HEK293 (cell line): Measurements from ENCODE around the gene NXT1.

ENCODE experiments used
- TRIM28 ChIP-seq: IDR thresholded peaks from 2 replicates; pipeline ENCODE4 v1.6.1; 2011; ENCODE audit warnings: low read length, control low read depth, borderline replicate concordance
- YY1 ChIP-seq: fragments of 450-650 bp; formaldehyde crosslinking; IDR thresholded peaks from 2 replicates; pipeline ENCODE4 v1.5.1; 2018; ENCODE audit warnings: missing biosample characterization, missing genetic modification characterization
- ZNF248 ChIP-seq: fragments of 450-650 bp; formaldehyde crosslinking; IDR thresholded peaks from 2 replicates; pipeline ENCODE4 v1.5.1; 2017; ENCODE audit warnings: missing biosample characterization, missing genetic modification characterization
- ZNF302 ChIP-seq: fragments of 450-650 bp; formaldehyde crosslinking; IDR thresholded peaks from 2 replicates; pipeline ENCODE4 v1.5.1; 2016; ENCODE audit warnings: missing biosample characterization, missing genetic modification characterization, low read depth
- ZNF560 ChIP-seq: fragments of 450-650 bp; formaldehyde crosslinking; IDR thresholded peaks from 2 replicates; pipeline ENCODE4 v1.5.1; 2017; ENCODE audit warnings: missing biosample characterization, missing genetic modification characterization, borderline replicate concordance
- ZNF768 ChIP-seq: fragments of 450-650 bp; formaldehyde crosslinking; IDR thresholded peaks from 2 replicates; pipeline ENCODE4 v1.5.1; 2018; ENCODE audit warnings: missing biosample characterization, mild to moderate bottlenecking, missing genetic modification characterization
- TF ChIP-seq, protein P1 (sequence below): fragments of 450-650 bp; formaldehyde crosslinking; IDR thresholded peaks from 2 replicates; pipeline ENCODE4 v1.5.1; 2016; ENCODE audit warnings: missing biosample characterization, missing genetic modification characterization
- TF ChIP-seq, protein P2 (sequence below): fragments of 450-650 bp; formaldehyde crosslinking; IDR thresholded peaks from 2 replicates; pipeline ENCODE4 v1.5.1; 2016; ENCODE audit warnings: missing biosample characterization, missing genetic modification characterization

DNA sequence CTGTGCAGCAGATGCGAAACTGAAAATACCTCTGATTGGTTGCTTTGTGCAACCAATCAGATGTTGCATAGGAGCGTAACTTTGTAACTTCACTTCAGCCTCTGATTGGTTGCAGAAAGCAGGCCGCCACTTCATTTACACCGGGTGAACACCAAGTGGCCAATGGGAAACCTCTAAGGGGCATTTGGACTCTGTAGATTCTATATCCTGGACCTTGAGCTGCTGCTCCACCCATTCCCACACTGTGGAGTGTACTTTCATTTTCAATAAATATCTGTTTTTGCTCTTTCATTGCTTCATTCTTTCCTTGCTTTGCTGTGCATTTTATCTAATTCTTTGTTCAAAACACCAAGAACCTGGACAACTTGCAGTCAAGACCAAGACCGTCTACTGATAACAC, 14.1 kb upstream of the NXT1 start:
- TF ChIP-seq, protein P1, sequence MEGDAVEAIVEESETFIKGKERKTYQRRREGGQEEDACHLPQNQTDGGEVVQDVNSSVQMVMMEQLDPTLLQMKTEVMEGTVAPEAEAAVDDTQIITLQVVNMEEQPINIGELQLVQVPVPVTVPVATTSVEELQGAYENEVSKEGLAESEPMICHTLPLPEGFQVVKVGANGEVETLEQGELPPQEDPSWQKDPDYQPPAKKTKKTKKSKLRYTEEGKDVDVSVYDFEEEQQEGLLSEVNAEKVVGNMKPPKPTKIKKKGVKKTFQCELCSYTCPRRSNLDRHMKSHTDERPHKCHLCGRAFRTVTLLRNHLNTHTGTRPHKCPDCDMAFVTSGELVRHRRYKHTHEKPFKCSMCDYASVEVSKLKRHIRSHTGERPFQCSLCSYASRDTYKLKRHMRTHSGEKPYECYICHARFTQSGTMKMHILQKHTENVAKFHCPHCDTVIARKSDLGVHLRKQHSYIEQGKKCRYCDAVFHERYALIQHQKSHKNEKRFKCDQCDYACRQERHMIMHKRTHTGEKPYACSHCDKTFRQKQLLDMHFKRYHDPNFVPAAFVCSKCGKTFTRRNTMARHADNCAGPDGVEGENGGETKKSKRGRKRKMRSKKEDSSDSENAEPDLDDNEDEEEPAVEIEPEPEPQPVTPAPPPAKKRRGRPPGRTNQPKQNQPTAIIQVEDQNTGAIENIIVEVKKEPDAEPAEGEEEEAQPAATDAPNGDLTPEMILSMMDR (tag by site-specific recombination), result no peak
- TF ChIP-seq, protein P2, sequence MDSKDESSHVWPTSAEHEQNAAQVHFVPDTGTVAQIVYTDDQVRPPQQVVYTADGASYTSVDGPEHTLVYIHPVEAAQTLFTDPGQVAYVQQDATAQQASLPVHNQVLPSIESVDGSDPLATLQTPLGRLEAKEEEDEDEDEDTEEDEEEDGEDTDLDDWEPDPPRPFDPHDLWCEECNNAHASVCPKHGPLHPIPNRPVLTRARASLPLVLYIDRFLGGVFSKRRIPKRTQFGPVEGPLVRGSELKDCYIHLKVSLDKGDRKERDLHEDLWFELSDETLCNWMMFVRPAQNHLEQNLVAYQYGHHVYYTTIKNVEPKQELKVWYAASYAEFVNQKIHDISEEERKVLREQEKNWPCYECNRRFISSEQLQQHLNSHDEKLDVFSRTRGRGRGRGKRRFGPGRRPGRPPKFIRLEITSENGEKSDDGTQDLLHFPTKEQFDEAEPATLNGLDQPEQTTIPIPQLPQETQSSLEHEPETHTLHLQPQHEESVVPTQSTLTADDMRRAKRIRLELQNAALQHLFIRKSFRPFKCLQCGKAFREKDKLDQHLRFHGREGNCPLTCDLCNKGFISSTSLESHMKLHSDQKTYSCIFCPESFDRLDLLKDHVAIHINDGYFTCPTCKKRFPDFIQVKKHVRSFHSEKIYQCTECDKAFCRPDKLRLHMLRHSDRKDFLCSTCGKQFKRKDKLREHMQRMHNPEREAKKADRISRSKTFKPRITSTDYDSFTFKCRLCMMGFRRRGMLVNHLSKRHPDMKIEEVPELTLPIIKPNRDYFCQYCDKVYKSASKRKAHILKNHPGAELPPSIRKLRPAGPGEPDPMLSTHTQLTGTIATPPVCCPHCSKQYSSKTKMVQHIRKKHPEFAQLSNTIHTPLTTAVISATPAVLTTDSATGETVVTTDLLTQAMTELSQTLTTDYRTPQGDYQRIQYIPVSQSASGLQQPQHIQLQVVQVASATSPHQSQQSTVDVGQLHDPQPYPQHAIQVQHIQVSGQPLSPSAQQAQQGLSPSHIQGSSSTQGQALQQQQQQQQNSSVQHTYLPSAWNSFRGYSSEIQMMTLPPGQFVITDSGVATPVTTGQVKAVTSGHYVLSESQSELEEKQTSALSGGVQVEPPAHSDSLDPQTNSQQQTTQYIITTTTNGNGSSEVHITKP (tag by site-specific recombination), result no peak
- TF ChIP-seq TRIM28, result no peak
- TF ChIP-seq YY1 (tag by site-specific recombination), result no peak
- no peak for TF ChIP-seq ZNF248 (tag by site-specific recombination)
- no peak for TF ChIP-seq ZNF560 (tag by site-specific recombination)
- no peak for TF ChIP-seq ZNF302 (tag by site-specific recombination)
- no peak for TF ChIP-seq ZNF768
